ENCODE data around the gene ITIH4. TPM values are rescaled to one million over a fixed set of nuclear protein-coding genes. Genes with fewer than 3 reads are reported as not detected.

Gene ITIH4
- total RNA-seq, result 0.13 and 0.41 TPM in 2 replicates

DNA sequence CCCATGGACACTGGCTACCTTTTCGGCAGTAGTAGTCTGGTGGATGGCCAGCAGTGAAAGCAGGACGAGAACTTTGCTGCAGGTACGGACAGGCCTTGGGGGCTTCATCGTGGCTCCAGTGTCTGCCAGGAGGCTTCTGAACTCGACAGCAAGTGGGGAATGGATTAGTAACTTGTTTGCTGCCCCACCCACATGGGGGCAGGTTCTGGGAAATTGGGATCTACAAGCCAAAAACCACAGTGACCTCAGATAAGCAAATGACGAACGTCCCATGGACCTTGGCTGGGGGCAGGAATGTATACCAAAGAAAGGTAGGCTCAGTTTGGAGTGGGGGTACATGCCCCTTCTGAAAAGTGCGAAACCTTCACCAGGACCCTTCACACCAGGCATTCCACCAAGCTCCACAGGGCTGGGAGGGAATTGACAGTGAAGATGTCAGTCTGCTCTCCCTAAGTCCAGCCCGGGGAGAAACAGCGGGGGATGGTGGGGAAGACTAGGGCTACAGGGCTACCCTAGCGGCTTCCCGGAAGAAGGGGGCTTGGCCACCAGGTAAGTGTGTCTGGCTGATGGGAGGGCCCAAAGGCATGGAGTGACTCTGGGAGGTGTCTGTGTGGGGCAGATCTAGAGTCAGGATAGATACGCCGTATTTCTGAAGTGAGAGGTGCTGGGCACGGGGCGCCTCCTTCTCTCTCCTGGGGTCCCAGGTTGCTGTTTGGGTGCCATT, at the start of gene ITIH4:
TSS of gene ITIH4 (minus strand) at position 138 of the 724 bp plus-strand sequence. CDS start at position 108, 30 bp downstream.
- TF ChIP-seq, protein P1, sequence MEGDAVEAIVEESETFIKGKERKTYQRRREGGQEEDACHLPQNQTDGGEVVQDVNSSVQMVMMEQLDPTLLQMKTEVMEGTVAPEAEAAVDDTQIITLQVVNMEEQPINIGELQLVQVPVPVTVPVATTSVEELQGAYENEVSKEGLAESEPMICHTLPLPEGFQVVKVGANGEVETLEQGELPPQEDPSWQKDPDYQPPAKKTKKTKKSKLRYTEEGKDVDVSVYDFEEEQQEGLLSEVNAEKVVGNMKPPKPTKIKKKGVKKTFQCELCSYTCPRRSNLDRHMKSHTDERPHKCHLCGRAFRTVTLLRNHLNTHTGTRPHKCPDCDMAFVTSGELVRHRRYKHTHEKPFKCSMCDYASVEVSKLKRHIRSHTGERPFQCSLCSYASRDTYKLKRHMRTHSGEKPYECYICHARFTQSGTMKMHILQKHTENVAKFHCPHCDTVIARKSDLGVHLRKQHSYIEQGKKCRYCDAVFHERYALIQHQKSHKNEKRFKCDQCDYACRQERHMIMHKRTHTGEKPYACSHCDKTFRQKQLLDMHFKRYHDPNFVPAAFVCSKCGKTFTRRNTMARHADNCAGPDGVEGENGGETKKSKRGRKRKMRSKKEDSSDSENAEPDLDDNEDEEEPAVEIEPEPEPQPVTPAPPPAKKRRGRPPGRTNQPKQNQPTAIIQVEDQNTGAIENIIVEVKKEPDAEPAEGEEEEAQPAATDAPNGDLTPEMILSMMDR (IDR thresholded peaks at IDR 0.05; ENCODE audit: insufficient read depth, low read length, poor library complexity, severe bottlenecking), result no peak
- no peak within 1 kb of the TSS for H3K4me3 ChIP-seq (ENCODE audit: low read depth, low read length)
- H3K27me3 ChIP-seq (ENCODE audit: control insufficient read depth, insufficient read depth, low read length), result no peaks in the 10 kb centered on the region
- H3K36me3 ChIP-seq (ENCODE audit: control insufficient read depth, insufficient read depth, low read length), result no peaks in the 10 kb centered on the region
- no peak for DNase-seq (ENCODE audit: low read depth)

DNA sequence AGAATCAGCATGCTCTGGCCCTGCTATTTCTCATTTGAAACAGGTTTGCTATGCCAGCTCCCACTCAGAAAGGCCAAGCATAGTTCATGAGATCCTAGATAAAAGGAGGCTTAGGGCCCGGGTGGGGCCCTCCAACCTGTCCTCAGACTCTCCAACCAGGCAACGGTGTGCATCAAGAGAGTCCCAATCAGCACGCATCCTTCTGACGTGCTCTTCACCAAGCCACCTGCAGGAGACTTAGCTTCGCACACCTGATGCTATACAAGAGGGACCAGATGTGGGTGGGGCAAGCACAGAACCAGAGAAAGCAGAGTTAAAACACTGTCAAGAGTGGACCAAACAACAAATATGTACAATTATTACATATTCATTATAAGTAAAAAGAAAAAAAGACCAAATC, 49.6 kb upstream of the ITIH4 start:
- DNase-seq (ENCODE audit: low read depth), result no peak
- H3K36me3 ChIP-seq (ENCODE audit: control insufficient read depth, insufficient read depth, low read length), result no peaks in the 10 kb centered on the region
- TF ChIP-seq, protein P1 (IDR thresholded peaks at IDR 0.05; ENCODE audit: insufficient read depth, low read length, poor library complexity, severe bottlenecking), result no peak
- H3K27me3 ChIP-seq (ENCODE audit: control insufficient read depth, insufficient read depth, low read length), result no peaks in the 10 kb centered on the region
- no peak overlapping the region for H3K4me3 ChIP-seq (ENCODE audit: low read depth, low read length)

DNA sequence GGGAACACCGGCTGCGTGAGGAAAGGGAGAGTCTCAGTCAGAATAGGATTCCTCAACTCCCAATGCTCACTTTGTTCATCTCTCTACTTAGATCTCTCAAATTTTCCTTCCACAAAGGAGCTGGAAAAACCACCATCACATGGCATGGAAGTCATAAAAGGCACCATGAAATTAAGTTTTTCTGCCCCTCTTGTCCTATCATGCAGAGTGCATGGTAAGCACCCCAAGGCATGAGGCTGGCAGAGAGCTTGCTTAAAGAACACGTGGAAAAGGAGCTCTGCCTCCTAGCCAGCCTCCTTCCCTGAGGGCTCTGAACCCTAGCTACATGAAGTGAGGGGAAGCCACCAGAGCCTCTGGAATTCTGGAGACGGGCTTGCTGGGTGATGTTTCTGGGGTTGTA, 49.1 kb upstream of the ITIH4 start:
- no peaks in the 10 kb centered on the region for H3K27me3 ChIP-seq (ENCODE audit: control insufficient read depth, insufficient read depth, low read length)
- H3K36me3 ChIP-seq (ENCODE audit: control insufficient read depth, insufficient read depth, low read length), result no peaks in the 10 kb centered on the region
- DNase-seq (ENCODE audit: low read depth), result no peak
- TF ChIP-seq, protein P1 (IDR thresholded peaks at IDR 0.05; ENCODE audit: insufficient read depth, low read length, poor library complexity, severe bottlenecking), result no peak
- H3K4me3 ChIP-seq (ENCODE audit: low read depth, low read length), result no peak overlapping the region

DNA sequence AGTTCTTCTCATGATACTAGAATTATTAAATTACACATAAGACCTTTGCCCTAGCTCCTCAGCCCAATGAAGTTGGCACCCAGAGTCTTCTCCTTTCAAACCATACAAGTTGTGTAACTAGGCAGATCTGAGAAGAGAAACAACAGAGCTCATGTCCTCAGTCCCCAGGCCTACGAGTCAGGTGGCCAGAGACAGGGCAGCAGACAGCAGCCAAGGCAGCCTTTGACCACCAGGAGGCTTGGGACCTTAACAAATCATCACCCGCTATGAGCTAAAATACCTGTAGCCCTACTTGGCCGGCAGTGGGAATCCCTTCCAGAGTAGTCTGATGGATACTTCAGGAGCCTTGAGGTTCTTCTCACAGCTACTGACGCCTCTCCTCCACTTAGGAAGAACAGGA, 48.6 kb upstream of the ITIH4 start:
- no peaks in the 10 kb centered on the region for H3K36me3 ChIP-seq (ENCODE audit: control insufficient read depth, insufficient read depth, low read length)
- no peak for DNase-seq (ENCODE audit: low read depth)
- no peaks in the 10 kb centered on the region for H3K27me3 ChIP-seq (ENCODE audit: control insufficient read depth, insufficient read depth, low read length)
- TF ChIP-seq, protein P1 (IDR thresholded peaks at IDR 0.05; ENCODE audit: insufficient read depth, low read length, poor library complexity, severe bottlenecking), result no peak
- H3K4me3 ChIP-seq (ENCODE audit: low read depth, low read length), result no peak overlapping the region

DNA sequence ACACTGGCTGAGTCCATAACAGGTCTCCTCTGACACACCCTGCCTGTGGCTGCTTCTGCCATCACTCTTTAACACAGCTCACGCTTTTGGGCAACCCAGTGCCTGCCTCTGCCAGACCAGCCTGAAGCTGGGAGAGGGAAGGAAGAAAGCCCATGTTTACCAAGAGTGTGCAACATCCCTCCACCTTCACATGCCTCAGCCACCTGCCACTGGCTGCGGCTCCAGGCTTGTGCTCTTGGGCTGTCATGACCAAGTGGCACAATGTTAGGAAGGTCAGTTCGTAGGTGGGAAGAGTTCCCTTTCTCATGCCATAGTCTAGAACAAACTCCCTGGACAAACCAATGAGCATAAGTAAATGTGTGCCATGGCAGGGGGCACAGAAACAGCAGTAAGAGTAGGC, 46.6 kb upstream of the ITIH4 start:
- no peaks in the 10 kb centered on the region for H3K27me3 ChIP-seq (ENCODE audit: control insufficient read depth, insufficient read depth, low read length)

More for the DNA sequence above, 46.6 kb upstream of the ITIH4 start:
- no peak for DNase-seq (ENCODE audit: low read depth)
- no peaks in the 10 kb centered on the region for H3K36me3 ChIP-seq (ENCODE audit: control insufficient read depth, insufficient read depth, low read length)
- TF ChIP-seq, protein P1 (IDR thresholded peaks at IDR 0.05; ENCODE audit: insufficient read depth, low read length, poor library complexity, severe bottlenecking), result no peak
- H3K4me3 ChIP-seq (ENCODE audit: low read depth, low read length), result no peak overlapping the region
